Psoas muscle (tissue), 8 donors: Measurements from ENCODE around the gene GPC6. TPM values are rescaled to one million over a fixed set of nuclear protein-coding genes. Genes with fewer than 3 reads are reported as not detected.

Experiments used
- ATAC-seq, 4 donors: fragments of 200-7000 bp; cut with Tn5 transposase; one replicate each; pipeline ENCODE4 v1.9.1; 2020; ENCODE audit warnings: moderate library complexity in 3 of 4, mild to moderate bottlenecking in 2 of 4
- DNase-seq, 2 donors: peaks; one replicate each; pipeline ENCODE4 v3.0.0-alpha.2; 2020
- H3K27ac ChIP-seq: fragments of 200-600 bp; one replicate; pipeline ENCODE4 v1.8.0; 2022
- H3K27me3 ChIP-seq, 3 donors: fragments of 200-600 bp in 1 of 3; one replicate each; pipeline versions ENCODE4 v1.6.1 to v1.8.0; 2013 to 2022; ENCODE audit warnings: low read length in 2 of 3, mild to moderate bottlenecking in 2 of 3, moderate library complexity in 1 of 3; ENCODE audit not compliant: insufficient read depth in 3 of 3
- H3K36me3 ChIP-seq, 2 donors: fragments of 200-600 bp in 1 of 2; one replicate each; pipeline versions ENCODE4 v1.6.1 to v1.8.0; 2013 to 2022; ENCODE audit warnings: low read depth in 1 of 2, mild to moderate bottlenecking in 1 of 2, moderate library complexity in 1 of 2; ENCODE audit not compliant: insufficient read depth in 1 of 2
- H3K4me1 ChIP-seq: fragments of 200-600 bp; one replicate; pipeline ENCODE4 v1.8.0; 2022
- H3K4me3 ChIP-seq: fragments of 200-600 bp; one replicate; pipeline ENCODE4 v1.8.0; 2022; ENCODE audit warnings: mild to moderate bottlenecking
- H3K9me3 ChIP-seq: fragments of 200-600 bp; one replicate; pipeline ENCODE4 v1.8.0; 2022
- CTCF ChIP-seq: fragments of 200-600 bp; IDR thresholded peaks from one replicate; pipeline ENCODE4 v1.8.0; 2022; ENCODE audit warnings: antibody characterized with exemption
- WGBS, 3 donors: extraction: QIAGEN DNeasy Blood & Tissue Kit; methylation state at CpG; one replicate each; pipeline versions ENCODE4 v1.1.6 to v1.1.7; 2013; 5-methylcytosine and 5-hydroxymethylcytosine counted together
- intact Hi-C, 2 donors: fragments of 100-400 bp; cut with DNase I; formaldehyde crosslinking; loops; one replicate each; pipeline versions ENCODE4 v1.11.0 to v1.14.2; 2022
- polyA plus RNA-seq, 3 donors: library from polyadenylated mRNA; stranded (reverse); fragments of 200-250 nt; gene quantifications; one replicate each; pipeline ENCODE4 v1.2.3, GENCODE V29; 2013
- total RNA-seq, 4 donors: library from RNA; stranded (reverse); fragmentation: NEBNext Ultra II Directional in 2 of 4; extraction: Animal tissue kit (Norgen Biotek cat#: 25700) in 2 of 4; gene quantifications; one replicate each; pipeline versions ENCODE4 v1.2.1 to v1.2.4, GENCODE V29; 2021 to 2023
- donor health status: healthy with polysubstance abuse.
- donor health status: DM: no; HTN: no; CAD: no; lungs with moderate emphysema.
- donor health status: Bipolar disorder and iron deficiency.
- donor health status: healthy.
- donor health status: DM: yes; HTN: yes; CAD: no.
- donor health status: DM: no; HTN: no; CAD: no.
- donor health status: DM: no; HTN: no; CAD: no.
- donor health status: DM: yes; HTN: yes; CAD: no.

Gene GPC6
- total and polyA plus RNA-seq, 7 donors: 0.07 to 3.7 (median 0.57) TPM

- WGBS, 3 donors: 66 to 72% (median 71%) methylated on average over 5 of the region's 5 CpGs
- ATAC-seq (no peak), DNase-seq (no peak)
- intact Hi-C loops: no loop called here
- Histone ChIP-seq H3K27ac (no peak overlapping the region), H3K36me3 (no peaks in the 10 kb centered on the region), H3K27me3 (no peaks in the 10 kb centered on the region), H3K4me1 (no peaks in the 10 kb centered on the region), H3K4me3 (no peak overlapping the region), H3K9me3 (no peaks in the 10 kb centered on the region)
- TF ChIP-seq CTCF: no peak
Measured at GRCh38 chr13:94178625-94179244, 952.1 kb downstream of the GPC6 start.

GRCh38 chr13:94181461-94182107 lies 955.0 kb downstream of the GPC6 start:
- DNase-seq (no peak), ATAC-seq (no peak)
- no peak overlapping the region for H3K4me3 ChIP-seq
- no peaks in the 10 kb centered on the region for H3K4me1 ChIP-seq
- intact Hi-C loops: no loop called here
- H3K27ac ChIP-seq: no peak overlapping the region
- no peaks in the 10 kb centered on the region for H3K27me3 ChIP-seq
- 88 to 97% (median 90%) methylated on average over 1 of the region's 1 CpG for WGBS, 3 donors
- H3K9me3 ChIP-seq: no peaks in the 10 kb centered on the region
- TF ChIP-seq CTCF: no peak
- no peaks in the 10 kb centered on the region for H3K36me3 ChIP-seq

GRCh38 chr13:94182185-94182761 lies 955.7 kb downstream of the GPC6 start:
- H3K27ac ChIP-seq: no peak overlapping the region
- H3K27me3 ChIP-seq: no peaks in the 10 kb centered on the region
- H3K9me3 ChIP-seq: no peaks in the 10 kb centered on the region
- DNase-seq: no peak
- H3K36me3 ChIP-seq: no peaks in the 10 kb centered on the region
- no peak for ATAC-seq
- H3K4me1 ChIP-seq: no peaks in the 10 kb centered on the region
- TF ChIP-seq CTCF: no peak
- intact Hi-C loops: no loop called here
- H3K4me3 ChIP-seq: no peak overlapping the region

- DNase-seq (no peak), ATAC-seq (no peak)
- H3K9me3 ChIP-seq: no peaks in the 10 kb centered on the region
- H3K27ac ChIP-seq: no peak overlapping the region
- TF ChIP-seq CTCF: no peak
- no peaks in the 10 kb centered on the region for H3K4me1 ChIP-seq
- no peak overlapping the region for H3K4me3 ChIP-seq
- intact Hi-C loops: no loop called here
- H3K27me3 ChIP-seq: no peaks in the 10 kb centered on the region
- WGBS, 3 donors: 84 to 86% (median 85%) methylated on average over 3 of the region's 3 CpGs
- no peaks in the 10 kb centered on the region for H3K36me3 ChIP-seq
Measured at GRCh38 chr13:94186470-94186869, 959.9 kb downstream of the GPC6 start.
